ENCODE results near the gene FAM177A1. TPM values are rescaled to one million over a fixed set of nuclear protein-coding genes. Genes with fewer than 3 reads are reported as not detected.

Gene FAM177A1
- total and polyA plus RNA-seq, 10 of the 15 experiments (the other 5 are each of a cell fraction or from before 2014, with no cell fraction given) = 5.3 to 38.6 (median 20.7) TPM

- no peak overlapping the region for H3K27ac ChIP-seq (ENCODE audit: control insufficient read depth, insufficient read depth)
- no peak overlapping the region for H2AFZ ChIP-seq (ENCODE audit: control insufficient read depth, low read depth, low read length)
- 0 out of 2 replicates have a peak, but pooled peaks cover 2% of the 10 kb centered on the region for H3K4me1 ChIP-seq (ENCODE audit: control insufficient read depth, insufficient read depth, low read length)
- H3K27me3 ChIP-seq (replicated peaks in 1 of 2; ENCODE audit: control insufficient read depth in 2 of 2, insufficient read depth in 2 of 2, low read length in 1 of 2) = no peaks in the 10 kb centered on the region
- H3K79me2 ChIP-seq (ENCODE audit: control insufficient read depth, insufficient read depth, low read length) = peaks cover 8% of the 10 kb centered on the region
- POLR2A ChIA-PET = no interaction called here
- H3K4me3 ChIP-seq = no peak overlapping the region
- intact Hi-C loops (cut with micrococcal nuclease; ENCODE audit: unreplicated experiment) = no loop called here
- no peak overlapping the region for H3K9ac ChIP-seq (ENCODE audit: control insufficient read depth, insufficient read depth, low read length)
- SMC1A ChIA-PET (ENCODE audit: uncharacterized antibody, unreplicated experiment) = interaction anchor here (1.0 kb wide), 1 partner anchor 288 kb away, joined by 6 read pairs; no protein-coding TSS in a partner anchor
- no TSS peak for BruUV-seq (replicated peaks)
- no peak for FAIRE-seq
- no peaks in the 10 kb centered on the region; the same call in 2 of the 3 replicates for H3K9me3 ChIP-seq (replicated peaks; ENCODE audit: control insufficient read depth, insufficient read depth, low read length)
- no peak for DNase-seq (ENCODE audit: low read depth, low spot score)
- RAD21 ChIA-PET (ENCODE audit: unreplicated experiment) = no interaction called here
- H4K20me1 ChIP-seq (ENCODE audit: control insufficient read depth, insufficient read depth) = no peaks in the 10 kb centered on the region
- 95% methylated on average over 2 of the region's 2 CpGs for WGBS (ENCODE audit: insufficient coverage, insufficient replicate concordance, low lambda C conversion rate, missing lambda C conversion rate)
- CTCF ChIA-PET = interaction anchor here (0.7 kb wide), 2 partner anchors 16 to 170 kb away, joined by 4 read pairs; no protein-coding TSS in a partner anchor
- ATAC-seq = no peak
- no peak overlapping the region for H3K4me2 ChIP-seq (ENCODE audit: control insufficient read depth, insufficient read depth)
- in situ Hi-C loops (cut with MboI) = no loop called here
- peaks cover 0 to 2% of the 10 kb centered on the region in 2 experiments; a peak in 2 of 4 replicates for H3K36me3 ChIP-seq (ENCODE audit: control insufficient read depth in 2 of 2, insufficient read depth in 2 of 2, low read length in 1 of 2)
- no peak for TF ChIP-seq NR2F1 (conservative IDR thresholded peaks at IDR 0.05)
- no peak for TF ChIP-seq CBX3 (IDR thresholded peaks at IDR 0.05; ENCODE audit: borderline replicate concordance, low read depth)
- TF ChIP-seq CEBPB (IDR thresholded peaks at IDR 0.05; ENCODE audit: borderline replicate concordance in 1 of 2, low read depth in 2 of 2, low read length in 2 of 2) = no peak
- no peak for TF ChIP-seq TBL1XR1 (IDR thresholded peaks at IDR 0.05; ENCODE audit: low read depth, low read length)
- TF ChIP-seq MYC (IDR thresholded peaks at IDR 0.05; ENCODE audit: insufficient read depth, insufficient read length, insufficient replicate concordance, low read length, severe bottlenecking) = no peak
- no peak for TF ChIP-seq ZBED1 (IDR thresholded peaks at IDR 0.05; ENCODE audit: borderline replicate concordance)
- no peak for TF ChIP-seq MLLT1 (IDR thresholded peaks at IDR 0.05)
Measured at GRCh38 chr14:35117112-35117511, 71.0 kb downstream of the FAM177A1 start.

Data from GM12878 (cell line).